Epithelial cell of esophagus (primary cell): Measurements from ENCODE around the gene ASMTL.
"Not testable (repeated sequence)": the region's sequence is repeated elsewhere in the genome, so short reads cannot be mapped to it uniquely, and the experiment has no call there.

Source experiments
- DNase-seq: peaks from one replicate; pipeline ENCODE4 v3.0.0; 2010; ENCODE audit warnings: low read depth
- H3K4me3 ChIP-seq: 2 replicates; pipeline ENCODE4 v1.5.1; 2011; ENCODE audit warnings: mild to moderate bottlenecking, low read length, control low read depth
- CTCF ChIP-seq: IDR thresholded peaks from 2 replicates; pipeline ENCODE4 v1.5.1; 2011; ENCODE audit warnings: low read depth, mild to moderate bottlenecking, low read length, control low read depth, inconsistent platforms; ENCODE audit not compliant: insufficient read depth; ENCODE audit errors: missing control alignments

ASMTL gene

GRCh38 chrX:1386338-1387127, 66.2 kb downstream of the ASMTL start:
- DNase-seq, result no peak
- H3K4me3 ChIP-seq, result no peak overlapping the region
- no peak for TF ChIP-seq CTCF

- no peak overlapping the region for H3K4me3 ChIP-seq
- DNase-seq, result no peak
- no peak for TF ChIP-seq CTCF
Observed at GRCh38 chrX:1385253-1386223, 67.2 kb downstream of the ASMTL start.

GRCh38 chrX:1384658-1385252, 68.0 kb downstream of the ASMTL start:
- DNase-seq, result no peak
- no peak for TF ChIP-seq CTCF
- H3K4me3 ChIP-seq, result no peak overlapping the region

GRCh38 chrX:1380672-1381233, 72.0 kb downstream of the ASMTL start:
- no peak for TF ChIP-seq CTCF
- no peak for DNase-seq
- no peak overlapping the region for H3K4me3 ChIP-seq

GRCh38 chrX:1378306-1378759, 74.4 kb downstream of the ASMTL start:
- TF ChIP-seq CTCF, result no peak
- no peak for DNase-seq
- no peak overlapping the region for H3K4me3 ChIP-seq

- DNase-seq, result no peak
- H3K4me3 ChIP-seq, result no peak overlapping the region
- TF ChIP-seq CTCF, result no peak
Observed at GRCh38 chrX:1368385-1368698, 84.4 kb downstream of the ASMTL start.

- not testable (repeated sequence) for H3K4me3 ChIP-seq, DNase-seq
Observed at GRCh38 chrX:1366363-1366762, 86.3 kb downstream of the ASMTL start.
